UCSD-AML1 (cell line): Measurements from ENCODE around the gene PHLDA2.

ENCODE experiments used
- DNase-seq: peaks from one replicate; lab custom pipeline; 2025; ENCODE audit not compliant: unreplicated experiment; lab: John Stamatoyannopoulos, UW

PHLDA2 gene

GRCh38 chr11:2898366-2899079, 30.7 kb downstream of the PHLDA2 start:
- DNase-seq: peak; percentile 78

- DNase-seq: no peak
These were observed 32.2 kb downstream of the PHLDA2 start for GRCh38 chr11:2897048-2897447.

- DNase-seq: no peak
These were observed 33.2 kb downstream of the PHLDA2 start for GRCh38 chr11:2896047-2896446.

GRCh38 chr11:2893935-2894334, 35.3 kb downstream of the PHLDA2 start:
- DNase-seq: no peak

- DNase-seq: no peak
These were observed 36.2 kb downstream of the PHLDA2 start for GRCh38 chr11:2892967-2893528.

GRCh38 chr11:2892215-2892966, 36.8 kb downstream of the PHLDA2 start:
- peak; percentile 87 for DNase-seq

- DNase-seq: peak; percentile 32
These were observed 37.6 kb downstream of the PHLDA2 start for GRCh38 chr11:2891326-2892214.

GRCh38 chr11:2890466-2891294, 38.5 kb downstream of the PHLDA2 start:
- DNase-seq: no peak

- DNase-seq: no peak
These were observed 39.6 kb downstream of the PHLDA2 start for GRCh38 chr11:2889362-2890273.

- DNase-seq: peak; percentile 81
These were observed 40.8 kb downstream of the PHLDA2 start for GRCh38 chr11:2888266-2888968.

- DNase-seq: no peak
These were observed 41.6 kb downstream of the PHLDA2 start for GRCh38 chr11:2887515-2888195.

GRCh38 chr11:2886936-2887335, 42.3 kb downstream of the PHLDA2 start:
- DNase-seq: no peak

- peak; percentile 39 for DNase-seq
These were observed 42.9 kb downstream of the PHLDA2 start for GRCh38 chr11:2886191-2886894.

- DNase-seq: peak; percentile 84
These were observed 43.5 kb downstream of the PHLDA2 start, which contains the start of gene CDKN1C for GRCh38 chr11:2885678-2886081. Gene CDKN1C, minus strand, starts transcription at chr11:2885775. Its CDS starts 319 bp downstream, at chr11:2885456.

GRCh38 chr11:2885017-2885677, 44.1 kb downstream of the PHLDA2 start:
- peak; percentile 74 for DNase-seq

- DNase-seq: no peak
These were observed 45.0 kb downstream of the PHLDA2 start for GRCh38 chr11:2883979-2884815.
